Gastroesophageal sphincter (tissue), 3 donors: ENCODE measurements around the gene PPM1G.

Experiments used
- EP300 ChIP-seq: sonication (generic); formaldehyde crosslinking; IDR thresholded peaks from one replicate; pipeline ENCODE4 v1.6.1; 2017; ENCODE audit warnings: antibody characterized with exemption, mild to moderate bottlenecking
- POLR2A ChIP-seq, 2 donors: fragments of 450-650 bp; IDR thresholded peaks; one replicate each; pipeline ENCODE4 v1.6.1; 2017; ENCODE audit warnings: antibody characterized with exemption in 2 of 2, mild to moderate bottlenecking in 2 of 2, moderate library complexity in 1 of 2
- TF ChIP-seq, protein P1 (sequence below), 4 experiments: fragments of 200-600 bp in 2 of 4; fragments of 450-650 bp in 2 of 4; sonication (generic) in 1 of 4; IDR thresholded peaks; one replicate each; pipeline ENCODE4 v1.5.1; 2017 to 2019; ENCODE audit warnings: antibody characterized with exemption in 4 of 4, mild to moderate bottlenecking in 2 of 4, moderate library complexity in 2 of 4

GRCh38 chr2:27362678-27363420, 46.5 kb downstream of the PPM1G start:
- TF ChIP-seq, protein P1, sequence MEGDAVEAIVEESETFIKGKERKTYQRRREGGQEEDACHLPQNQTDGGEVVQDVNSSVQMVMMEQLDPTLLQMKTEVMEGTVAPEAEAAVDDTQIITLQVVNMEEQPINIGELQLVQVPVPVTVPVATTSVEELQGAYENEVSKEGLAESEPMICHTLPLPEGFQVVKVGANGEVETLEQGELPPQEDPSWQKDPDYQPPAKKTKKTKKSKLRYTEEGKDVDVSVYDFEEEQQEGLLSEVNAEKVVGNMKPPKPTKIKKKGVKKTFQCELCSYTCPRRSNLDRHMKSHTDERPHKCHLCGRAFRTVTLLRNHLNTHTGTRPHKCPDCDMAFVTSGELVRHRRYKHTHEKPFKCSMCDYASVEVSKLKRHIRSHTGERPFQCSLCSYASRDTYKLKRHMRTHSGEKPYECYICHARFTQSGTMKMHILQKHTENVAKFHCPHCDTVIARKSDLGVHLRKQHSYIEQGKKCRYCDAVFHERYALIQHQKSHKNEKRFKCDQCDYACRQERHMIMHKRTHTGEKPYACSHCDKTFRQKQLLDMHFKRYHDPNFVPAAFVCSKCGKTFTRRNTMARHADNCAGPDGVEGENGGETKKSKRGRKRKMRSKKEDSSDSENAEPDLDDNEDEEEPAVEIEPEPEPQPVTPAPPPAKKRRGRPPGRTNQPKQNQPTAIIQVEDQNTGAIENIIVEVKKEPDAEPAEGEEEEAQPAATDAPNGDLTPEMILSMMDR (IDR thresholded peaks at IDR 0.05): no peak
- TF ChIP-seq POLR2A (IDR thresholded peaks at IDR 0.05): no peak
- no peak for TF ChIP-seq EP300
